ENCODE measurements around the gene BTN1A1.
"Not testable (repeated sequence)": the region's sequence is repeated elsewhere in the genome, so short reads cannot be mapped to it uniquely, and the experiment has no call there.

BTN1A1 gene, protein sequence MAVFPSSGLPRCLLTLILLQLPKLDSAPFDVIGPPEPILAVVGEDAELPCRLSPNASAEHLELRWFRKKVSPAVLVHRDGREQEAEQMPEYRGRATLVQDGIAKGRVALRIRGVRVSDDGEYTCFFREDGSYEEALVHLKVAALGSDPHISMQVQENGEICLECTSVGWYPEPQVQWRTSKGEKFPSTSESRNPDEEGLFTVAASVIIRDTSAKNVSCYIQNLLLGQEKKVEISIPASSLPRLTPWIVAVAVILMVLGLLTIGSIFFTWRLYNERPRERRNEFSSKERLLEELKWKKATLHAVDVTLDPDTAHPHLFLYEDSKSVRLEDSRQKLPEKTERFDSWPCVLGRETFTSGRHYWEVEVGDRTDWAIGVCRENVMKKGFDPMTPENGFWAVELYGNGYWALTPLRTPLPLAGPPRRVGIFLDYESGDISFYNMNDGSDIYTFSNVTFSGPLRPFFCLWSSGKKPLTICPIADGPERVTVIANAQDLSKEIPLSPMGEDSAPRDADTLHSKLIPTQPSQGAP

GRCh38 chr6:26500102-26500501 lies at the start of gene BTN1A1:
BTN1A1 (plus strand) TSS chr6:26500303; CDS start chr6:26501287, 984 bp downstream.
- H3K27ac ChIP-seq (ENCODE audit: low read depth, low read length): no peak within 1 kb of the TSS
- no peaks in the 10 kb centered on the region for H3K9me3 ChIP-seq (ENCODE audit: low read length)
- H3K4me1 ChIP-seq (ENCODE audit: insufficient read depth, low read length): peaks cover 11% of the 10 kb centered on the region
- peaks cover 17 to 24% of the 10 kb centered on the region in 2 donors for H3K27me3 ChIP-seq (ENCODE audit: control insufficient read depth in 1 of 2, insufficient read depth in 2 of 2, low read length in 2 of 2)
- no peak within 1 kb of the TSS for H3K9ac ChIP-seq (ENCODE audit: low read length)
- no peaks in the 10 kb centered on the region for H3K36me3 ChIP-seq (ENCODE audit: insufficient read depth, low read length)
- H3K4me3 ChIP-seq (ENCODE audit: low read depth in 1 of 2, low read length in 2 of 2): no peak within 1 kb of the TSS

DNA sequence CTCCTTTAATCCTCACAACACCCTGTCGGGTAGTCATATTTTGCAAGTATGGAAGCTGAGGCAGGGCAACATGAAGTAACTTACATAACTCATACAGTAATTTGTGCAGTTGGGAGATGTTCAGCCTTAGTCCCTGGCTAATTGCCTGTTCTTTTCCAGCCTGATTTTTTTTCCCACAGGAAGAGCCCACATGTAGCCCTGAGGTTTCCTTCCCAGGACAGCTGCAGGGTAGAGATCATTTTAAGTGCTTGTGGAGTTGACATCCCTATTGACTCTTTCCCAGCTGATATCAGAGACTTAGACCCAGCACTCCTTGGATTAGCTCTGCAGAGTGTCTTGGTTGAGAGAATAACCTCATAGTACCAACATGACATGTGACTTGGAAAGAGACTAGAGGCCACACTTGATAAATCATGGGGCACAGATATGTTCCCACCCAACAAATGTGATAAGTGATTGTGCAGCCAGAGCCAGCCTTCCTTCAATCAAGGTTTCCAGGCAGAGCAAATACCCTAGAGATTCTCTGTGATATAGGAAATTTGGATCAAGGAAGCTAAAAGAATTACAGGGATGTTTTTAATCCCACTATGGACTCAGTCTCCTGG lies 47.4 kb upstream of the BTN1A1 start:
- no peak overlapping the region for H3K27ac ChIP-seq (ENCODE audit: low read depth, low read length)
- no peaks in the 10 kb centered on the region for H3K9me3 ChIP-seq (ENCODE audit: low read length)
- H3K27me3 ChIP-seq (ENCODE audit: control insufficient read depth in 1 of 2, insufficient read depth in 2 of 2, low read length in 2 of 2): no peaks in the 10 kb centered on the region
- H3K4me3 ChIP-seq (ENCODE audit: low read depth in 1 of 2, low read length in 2 of 2): no peak overlapping the region
- H3K36me3 ChIP-seq (ENCODE audit: insufficient read depth, low read length): peaks cover 10% of the 10 kb centered on the region
- no peak overlapping the region for H3K9ac ChIP-seq (ENCODE audit: low read length)
- peaks cover 8% of the 10 kb centered on the region for H3K4me1 ChIP-seq (ENCODE audit: insufficient read depth, low read length)

DNA sequence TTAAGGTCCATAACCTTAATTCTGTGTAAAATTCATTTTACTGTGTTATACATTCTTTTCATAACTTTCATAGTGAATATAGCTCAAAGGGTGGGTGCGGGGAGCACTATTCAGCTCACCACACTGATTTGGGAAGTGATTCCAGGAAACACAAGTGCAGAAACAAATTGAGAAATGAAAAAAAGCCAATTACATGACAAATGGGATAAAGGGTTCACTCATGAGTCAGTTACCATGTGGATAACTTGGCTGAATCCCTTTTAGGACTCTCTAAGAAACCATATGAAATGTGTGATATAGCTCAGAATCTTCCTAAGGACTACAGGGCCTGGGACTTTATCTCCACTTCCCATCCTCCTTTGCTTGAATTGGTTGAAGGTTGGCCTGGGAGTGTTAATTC lies 45.5 kb upstream of the BTN1A1 start:
- Histone ChIP-seq H3K4me1 (ENCODE audit: insufficient read depth, low read length) (peaks cover 17% of the 10 kb centered on the region), H3K27ac (ENCODE audit: low read depth, low read length) (no peak overlapping the region), H3K36me3 (ENCODE audit: insufficient read depth, low read length) (peaks cover 6% of the 10 kb centered on the region), H3K9ac (ENCODE audit: low read length) (no peak overlapping the region), H3K27me3 (ENCODE audit: control insufficient read depth in 1 of 2, insufficient read depth in 2 of 2, low read length in 2 of 2) (no peaks in the 10 kb centered on the region), H3K4me3 (ENCODE audit: low read depth in 1 of 2, low read length in 2 of 2) (no peak overlapping the region), H3K9me3 (ENCODE audit: low read length) (no peaks in the 10 kb centered on the region)

GRCh38 chr6:26455357-26455970 lies 44.6 kb upstream of the BTN1A1 start:
- no peak overlapping the region for H3K27ac ChIP-seq (ENCODE audit: low read depth, low read length)
- H3K9ac ChIP-seq (ENCODE audit: low read length): no peak overlapping the region
- no peaks in the 10 kb centered on the region for H3K9me3 ChIP-seq (ENCODE audit: low read length)
- no peaks in the 10 kb centered on the region for H3K27me3 ChIP-seq (ENCODE audit: control insufficient read depth in 1 of 2, insufficient read depth in 2 of 2, low read length in 2 of 2)
- H3K4me3 ChIP-seq (ENCODE audit: low read depth in 1 of 2, low read length in 2 of 2): no peak overlapping the region
- peaks cover 14% of the 10 kb centered on the region for H3K36me3 ChIP-seq (ENCODE audit: insufficient read depth, low read length)
- peaks cover 25% of the 10 kb centered on the region for H3K4me1 ChIP-seq (ENCODE audit: insufficient read depth, low read length)

GRCh38 chr6:26457264-26457805 lies 42.8 kb upstream of the BTN1A1 start:
- Histone ChIP-seq H3K27me3 (ENCODE audit: control insufficient read depth in 1 of 2, insufficient read depth in 2 of 2, low read length in 2 of 2) (no peaks in the 10 kb centered on the region), H3K27ac (ENCODE audit: low read depth, low read length) (peak overlapping the region; percentile 92), H3K9ac (ENCODE audit: low read length) (peak overlapping the region; percentile 83), H3K4me1 (ENCODE audit: insufficient read depth, low read length) (peaks cover 41% of the 10 kb centered on the region), H3K4me3 (ENCODE audit: low read depth in 1 of 2, low read length in 2 of 2) (peak overlapping the region; percentile 89 to 94), H3K36me3 (ENCODE audit: insufficient read depth, low read length) (peaks cover 17% of the 10 kb centered on the region), H3K9me3 (ENCODE audit: low read length) (no peaks in the 10 kb centered on the region)

DNA sequence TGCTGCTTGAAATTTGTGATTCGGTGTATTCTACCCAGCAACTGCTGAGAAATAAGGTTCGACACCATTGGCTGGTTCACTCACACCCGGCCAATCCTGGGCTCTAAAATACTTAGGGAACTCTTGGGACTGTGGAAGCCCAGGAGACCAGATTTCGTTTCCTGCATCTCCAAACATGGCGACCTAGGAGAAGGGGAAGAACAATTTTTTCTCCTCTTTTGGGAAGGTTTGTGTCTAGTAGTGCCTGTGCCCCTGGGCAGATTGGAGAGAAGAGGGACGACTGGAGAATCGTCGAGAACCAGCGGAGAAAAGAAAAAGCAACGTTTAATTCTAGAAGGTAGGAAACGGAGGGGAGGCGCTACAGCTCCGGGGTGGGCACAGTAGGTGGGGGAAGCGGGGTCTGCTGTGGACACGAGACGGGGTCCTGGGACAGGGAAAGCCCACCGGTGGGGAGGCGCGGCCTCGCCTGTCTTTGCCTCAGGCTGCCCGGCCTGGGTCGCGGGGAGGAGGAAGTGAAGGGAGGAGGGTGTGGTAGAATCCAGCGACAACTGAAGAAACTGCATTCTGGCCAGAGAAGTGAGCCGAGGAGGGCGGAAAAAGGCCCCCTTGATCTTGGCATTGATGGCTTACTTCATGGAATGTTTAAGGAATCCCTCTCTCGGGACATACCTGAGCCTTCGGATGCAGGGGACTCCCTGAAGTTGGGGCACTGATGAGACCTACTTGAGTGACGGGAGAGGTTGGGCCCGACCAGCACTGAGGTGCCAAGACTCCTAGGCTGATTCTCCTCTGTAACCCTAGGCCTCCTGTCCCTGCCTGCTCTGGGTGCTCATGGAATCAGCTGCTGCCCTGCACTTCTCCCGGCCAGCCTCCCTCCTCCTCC lies 42.1 kb upstream of the BTN1A1 start, which contains the start of gene BTN2A1:
BTN2A1 (plus strand) TSS at position 150 of the 883 bp plus-strand sequence; CDS start at position 832, 682 bp downstream.
- Histone ChIP-seq H3K36me3 (ENCODE audit: insufficient read depth, low read length) (peaks cover 25% of the 10 kb centered on the region), H3K4me3 (ENCODE audit: low read depth in 1 of 2, low read length in 2 of 2) (peak within 1 kb of the TSS; percentile 89 to 94), H3K9ac (ENCODE audit: low read length) (peak within 1 kb of the TSS; percentile 83), H3K27me3 (ENCODE audit: control insufficient read depth in 1 of 2, insufficient read depth in 2 of 2, low read length in 2 of 2) (no peaks in the 10 kb centered on the region), H3K4me1 (ENCODE audit: insufficient read depth, low read length) (peaks cover 41% of the 10 kb centered on the region), H3K27ac (ENCODE audit: low read depth, low read length) (peak within 1 kb of the TSS; percentile 92), H3K9me3 (ENCODE audit: low read length) (no peaks in the 10 kb centered on the region)

- Histone ChIP-seq H3K4me1 (ENCODE audit: insufficient read depth, low read length) (peaks cover 41% of the 10 kb centered on the region), H3K27ac (ENCODE audit: low read depth, low read length) (no peak overlapping the region), H3K36me3 (ENCODE audit: insufficient read depth, low read length) (peaks cover 36% of the 10 kb centered on the region)
These were observed 40.9 kb upstream of the BTN1A1 start for GRCh38 chr6:26459023-26459810.

GRCh38 chr6:26461353-26461752 lies 38.8 kb upstream of the BTN1A1 start:
- H3K9me3 ChIP-seq (ENCODE audit: low read length); H3K27ac ChIP-seq (ENCODE audit: low read depth, low read length); H3K9ac ChIP-seq (ENCODE audit: low read length); H3K27me3 ChIP-seq (ENCODE audit: control insufficient read depth in 1 of 2, insufficient read depth in 2 of 2, low read length in 2 of 2): not testable (repeated sequence)
- Histone ChIP-seq H3K4me3 (ENCODE audit: low read depth in 1 of 2, low read length in 2 of 2) (peak overlapping the region in 1 of 2 donors; percentile 6), H3K36me3 (ENCODE audit: insufficient read depth, low read length) (peaks cover 58% of the 10 kb centered on the region), H3K4me1 (ENCODE audit: insufficient read depth, low read length) (peaks cover 41% of the 10 kb centered on the region)

More at GRCh38 chr6:26459023-26459810, 40.9 kb upstream of the BTN1A1 start:
- no peaks in the 10 kb centered on the region for H3K27me3 ChIP-seq (ENCODE audit: control insufficient read depth in 1 of 2, insufficient read depth in 2 of 2, low read length in 2 of 2)
- no peak overlapping the region for H3K9ac ChIP-seq (ENCODE audit: low read length)
- no peaks in the 10 kb centered on the region for H3K9me3 ChIP-seq (ENCODE audit: low read length)
- peak overlapping the region in 1 of 2 donors; percentile 6 for H3K4me3 ChIP-seq (ENCODE audit: low read depth in 1 of 2, low read length in 2 of 2)

GRCh38 chr6:26464014-26464413 lies 36.1 kb upstream of the BTN1A1 start:
- H3K9ac ChIP-seq (ENCODE audit: low read length): no peak overlapping the region
- H3K4me1 ChIP-seq (ENCODE audit: insufficient read depth, low read length): peaks cover 30% of the 10 kb centered on the region
- no peak overlapping the region for H3K4me3 ChIP-seq (ENCODE audit: low read depth in 1 of 2, low read length in 2 of 2)
- no peaks in the 10 kb centered on the region for H3K9me3 ChIP-seq (ENCODE audit: low read length)
- no peaks in the 10 kb centered on the region for H3K27me3 ChIP-seq (ENCODE audit: control insufficient read depth in 1 of 2, insufficient read depth in 2 of 2, low read length in 2 of 2)
- peaks cover 84% of the 10 kb centered on the region for H3K36me3 ChIP-seq (ENCODE audit: insufficient read depth, low read length)
- H3K27ac ChIP-seq (ENCODE audit: low read depth, low read length): no peak overlapping the region

All from muscle layer of colon (tissue), 2 donors.